ENCODE measurements around the gene MOB3B.

- TF ChIP-seq CTCF (IDR thresholded peaks at IDR 0.05) (no peak), POLR2A (IDR thresholded peaks at IDR 0.05) (no peak), POLR2AphosphoS5 (IDR thresholded peaks at IDR 0.05; ENCODE audit: insufficient read depth in 1 of 2, low read depth in 1 of 2) (no peak)
Measured at GRCh38 chr9:27564670-27565069, 35.1 kb upstream of the MOB3B start.

Measured in vagina (tissue), 2 donors.